DLD1 (cell line): ENCODE measurements around the gene DNAJC13.
"Not testable (repeated sequence)": the region's sequence is repeated elsewhere in the genome, so short reads cannot be mapped to it uniquely, and the experiment has no call there.

ENCODE experiments used
- in situ Hi-C: cut with HindIII; loops from 2 replicates; pipeline ENCODE4 v1.10.0; 2017; ENCODE audit warnings: low sequenced_read_pairs

DNAJC13 gene

GRCh38 chr3:132538072-132538471 lies 120.8 kb downstream of the DNAJC13 start:
- in situ Hi-C loops, result no loop called here

- in situ Hi-C loops, result no loop called here
Measured at GRCh38 chr3:132539681-132540080, 122.4 kb downstream of the DNAJC13 start.

- in situ Hi-C loops, result no loop called here
Measured at GRCh38 chr3:132542577-132542976, 125.3 kb downstream of the DNAJC13 start.

- in situ Hi-C loops, result no loop called here
Measured at GRCh38 chr3:132543011-132543739, 125.9 kb downstream of the DNAJC13 start.

- in situ Hi-C loops, result no loop called here
Measured at GRCh38 chr3:132544130-132544529, 126.8 kb downstream of the DNAJC13 start.

GRCh38 chr3:132545471-132545870 lies 128.2 kb downstream of the DNAJC13 start:
- in situ Hi-C loops, result no loop called here

GRCh38 chr3:132549169-132549568 lies 131.9 kb downstream of the DNAJC13 start:
- in situ Hi-C loops, result no loop called here

- in situ Hi-C loops, result no loop called here
Measured at GRCh38 chr3:132549890-132550578, 132.7 kb downstream of the DNAJC13 start.

GRCh38 chr3:132550579-132551305 lies 133.4 kb downstream of the DNAJC13 start:
- in situ Hi-C loops, result no loop called here

GRCh38 chr3:132553826-132554225 lies 136.5 kb downstream of the DNAJC13 start:
- in situ Hi-C loops, result no loop called here

GRCh38 chr3:132554437-132554836 lies 137.1 kb downstream of the DNAJC13 start:
- in situ Hi-C loops, result no loop called here

GRCh38 chr3:132555306-132556035 lies 138.2 kb downstream of the DNAJC13 start:
- in situ Hi-C loops, result no loop called here

GRCh38 chr3:132556036-132556386 lies 138.7 kb downstream of the DNAJC13 start:
- in situ Hi-C loops, result not testable (repeated sequence)

GRCh38 chr3:132556508-132557159 lies 139.3 kb downstream of the DNAJC13 start:
- in situ Hi-C loops, result no loop called here

- in situ Hi-C loops, result no loop called here
Measured at GRCh38 chr3:132561003-132561402, 143.7 kb downstream of the DNAJC13 start.

GRCh38 chr3:132563420-132564069 lies 146.2 kb downstream of the DNAJC13 start:
- in situ Hi-C loops, result no loop called here

GRCh38 chr3:132564070-132564465 lies 146.8 kb downstream of the DNAJC13 start:
- in situ Hi-C loops, result no loop called here

GRCh38 chr3:132568422-132568821 lies 151.1 kb downstream of the DNAJC13 start:
- in situ Hi-C loops, result no loop called here

GRCh38 chr3:132569153-132569552 lies 151.9 kb downstream of the DNAJC13 start:
- in situ Hi-C loops, result no loop called here

GRCh38 chr3:132569580-132569979 lies 152.3 kb downstream of the DNAJC13 start:
- in situ Hi-C loops, result no loop called here
